SK-N-SH (cell line): ENCODE results near the gene TAF1A. TPM values are rescaled to one million over a fixed set of nuclear protein-coding genes. Genes with fewer than 3 reads are reported as not detected.
A peak's percentile ranks its signal among the peaks of the same experiment; 100 is the strongest.

Source experiments
- CTCF ChIA-PET: fragments of 300-600, 350-600 bp; formaldehyde crosslinking; extraction: SDS; loops from one replicate; lab custom pipeline; 2021; lab: Yijun Ruan, JAX
- POLR2A ChIA-PET: fragments of 350-600 bp; sonication (Branson Sonifier 250); formaldehyde crosslinking; extraction: SDS; loops from one replicate; lab custom pipeline; 2020; ENCODE audit warnings: antibody characterized with exemption, inconsistent platforms; lab: Yijun Ruan, JAX
- DNase-seq: peaks from one replicate; pipeline ENCODE4 v3.0.0; 2012
- H2AFZ ChIP-seq: fragments of 200-600 bp; sonication (generic); 2 replicates; pipeline ENCODE4 v1.8.1; 2016; ENCODE audit warnings: antibody characterized with exemption, mild to moderate bottlenecking, low read depth
- H3F3A ChIP-seq: fragments of 200-600 bp; sonication (generic); replicated peaks from 2 replicates; pipeline ENCODE3; 2016; ENCODE audit warnings: antibody characterized with exemption, mild to moderate bottlenecking; ENCODE audit not compliant: insufficient read depth
- H3K27ac ChIP-seq, 2 experiments: fragments of 200-500 bp in 1 of 2; fragments of 200-600 bp in 1 of 2; sonication (Bioruptor generic) in 1 of 2; sonication (generic), shearing (Covaris generic) in 1 of 2; 2 replicates each; pipeline versions ENCODE4 v1.5.1 to v1.6.1; 2014 to 2016; ENCODE audit warnings: low read depth in 2 of 2, inconsistent platforms in 1 of 2, low read length in 1 of 2, mild to moderate bottlenecking in 1 of 2, mixed read lengths in 1 of 2
- H3K27me3 ChIP-seq: fragments of 200-600 bp; sonication (generic), shearing (Covaris generic); 2 replicates; pipeline ENCODE4 v1.6.1; 2016; ENCODE audit warnings: mixed run types; ENCODE audit not compliant: insufficient read depth
- H3K36me3 ChIP-seq, 2 experiments: fragments of 200-500 bp in 1 of 2; fragments of 200-600 bp in 1 of 2; sonication (Bioruptor generic) in 1 of 2; sonication (generic) in 1 of 2; replicated peaks in 1 of 2; 2 replicates each; pipeline versions ENCODE3 to v1.5.1; 2014 to 2016; ENCODE audit warnings: low read length in 1 of 2, mild to moderate bottlenecking in 1 of 2; ENCODE audit not compliant: insufficient read depth in 2 of 2, control insufficient read depth in 1 of 2
- H3K4me1 ChIP-seq, 2 experiments: fragments of 200-500 bp in 1 of 2; fragments of 200-600 bp in 1 of 2; sonication (Bioruptor generic) in 1 of 2; sonication (generic), shearing (Covaris generic) in 1 of 2; 2 replicates each; pipeline versions ENCODE4 v1.5.1 to v1.6.1; 2014 to 2016; ENCODE audit warnings: low read depth in 1 of 2, low read length in 1 of 2, mixed run types in 1 of 2; ENCODE audit not compliant: insufficient read depth in 2 of 2, control insufficient read depth in 1 of 2
- H3K4me2 ChIP-seq: fragments of 200-600 bp; sonication (generic), shearing (Covaris generic); 2 replicates; pipeline ENCODE4 v1.6.1; 2017; ENCODE audit warnings: mixed run types
- H3K4me3 ChIP-seq, 2 experiments: fragments of 200-500 bp in 1 of 2; fragments of 200-600 bp in 1 of 2; sonication (Bioruptor generic) in 1 of 2; sonication (generic), shearing (Covaris generic) in 1 of 2; 2 replicates each; pipeline versions ENCODE4 v1.5.1 to v1.8.1; 2014 to 2016; ENCODE audit warnings: low read depth in 2 of 2, inconsistent platforms in 1 of 2, low read length in 1 of 2, mild to moderate bottlenecking in 1 of 2, mixed read lengths in 1 of 2, moderate library complexity in 1 of 2
- H3K79me2 ChIP-seq: fragments of 200-600 bp; sonication (generic); 2 replicates; pipeline ENCODE4 v1.8.1; 2017; ENCODE audit warnings: mild to moderate bottlenecking; ENCODE audit not compliant: insufficient read depth
- H3K9ac ChIP-seq: fragments of 200-600 bp; sonication (generic); 2 replicates; pipeline ENCODE4 v1.6.1; 2017; ENCODE audit warnings: mixed run types
- H3K9me2 ChIP-seq: fragments of 200-600 bp; sonication (generic); 2 replicates; pipeline ENCODE4 v1.6.1; 2017; ENCODE audit warnings: mixed run types
- H3K9me3 ChIP-seq: fragments of 200-600 bp; sonication (generic); 2 replicates; pipeline ENCODE4 v1.6.1; 2017; ENCODE audit warnings: mixed run types, mild to moderate bottlenecking, moderate library complexity
- H4K20me1 ChIP-seq: fragments of 200-600 bp; sonication (generic); 2 replicates; pipeline ENCODE4 v1.6.1; 2017; ENCODE audit warnings: mild to moderate bottlenecking, mixed run types; ENCODE audit not compliant: insufficient read depth
- CHD2 ChIP-seq: fragments of 150-350 bp; IDR thresholded peaks from 2 replicates; pipeline ENCODE4 v1.6.1; 2018; ENCODE audit warnings: low read length; ENCODE audit not compliant: partially characterized antibody
- ELF1 ChIP-seq: IDR thresholded peaks from 2 replicates; pipeline ENCODE4 v1.4.0; 2012
- EP300 ChIP-seq, 2 experiments: IDR thresholded peaks; 2 replicates each; pipeline versions ENCODE4 v1.4.0 to v1.6.1; 2012; ENCODE audit warnings: borderline replicate concordance in 1 of 2, low read depth in 1 of 2, low read length in 1 of 2
- GABPA ChIP-seq: IDR thresholded peaks from 2 replicates; pipeline ENCODE4 v1.4.0; 2012; ENCODE audit warnings: low read depth, mild to moderate bottlenecking
- MAX ChIP-seq: IDR thresholded peaks from 2 replicates; pipeline ENCODE4 v1.4.0; 2012; ENCODE audit warnings: low read depth
- MEF2A ChIP-seq: IDR thresholded peaks from 2 replicates; pipeline ENCODE4 v1.4.0; 2012; ENCODE audit warnings: low read depth, borderline replicate concordance
- MXI1 ChIP-seq: IDR thresholded peaks from 2 replicates; pipeline ENCODE4 v1.6.1; 2012; ENCODE audit warnings: mild to moderate bottlenecking, low read depth, low read length, improper control_type of control experiment
- NFIC ChIP-seq: IDR thresholded peaks from 2 replicates; pipeline ENCODE4 v1.4.0; 2012; ENCODE audit warnings: borderline replicate concordance
- NRF1 ChIP-seq: IDR thresholded peaks from 2 replicates; pipeline ENCODE4 v1.6.1; 2012; ENCODE audit warnings: low read depth, mild to moderate bottlenecking, low read length
- POLR2AphosphoS5 ChIP-seq: IDR thresholded peaks from 2 replicates; pipeline ENCODE4 v1.6.1; 2012; ENCODE audit warnings: low read depth, low read length
- RFX5 ChIP-seq: IDR thresholded peaks from 2 replicates; pipeline ENCODE4 v1.6.1; 2012; ENCODE audit warnings: mild to moderate bottlenecking, improper control_type of control experiment, low read length
- SIN3A ChIP-seq: IDR thresholded peaks from 2 replicates; pipeline ENCODE4 v1.6.1; 2012; ENCODE audit warnings: low read depth, mild to moderate bottlenecking, low read length, moderate library complexity, borderline replicate concordance
- SMC3 ChIP-seq: IDR thresholded peaks from 2 replicates; pipeline ENCODE4 v1.6.1; 2012; ENCODE audit warnings: low read depth, low read length, improper control_type of control experiment
- TAF1 ChIP-seq: IDR thresholded peaks from 2 replicates; pipeline ENCODE4 v1.6.1; 2012; ENCODE audit warnings: low read depth, mild to moderate bottlenecking, low read length, moderate library complexity, borderline replicate concordance
- USF1 ChIP-seq: IDR thresholded peaks from 2 replicates; pipeline ENCODE4 v1.4.0; 2012; ENCODE audit warnings: low read depth, borderline replicate concordance
- USF2 ChIP-seq: fragments of 150-350 bp; IDR thresholded peaks from 2 replicates; pipeline ENCODE4 v1.6.1; 2017; ENCODE audit warnings: antibody characterized with exemption, low read length, low read depth, borderline replicate concordance
- WGBS: methylation state at CpG from one replicate; pipeline ENCODE4 v1.1.6; 2017; ENCODE audit warnings: low lambda C conversion rate; 5-methylcytosine and 5-hydroxymethylcytosine counted together
- polyA plus RNA-seq, 3 experiments: library from polyadenylated mRNA; depleted of rRNA; stranded (reverse); fragments of >200 nt; gene quantifications; 2 replicates each; pipeline ENCODE4 v1.2.3, GENCODE V29; 2012

Gene TAF1A
- polyA plus RNA-seq (2012; rRNA removed) = 4.6 and 6.3 TPM in 2 replicates
- 6.7 and 8.5 TPM in 2 replicates for polyA plus RNA-seq (2012; cell fraction: cytosol; rRNA removed)
- polyA plus RNA-seq (2012; cell fraction: nucleus; rRNA removed) = 4.8 and 11.0 TPM in 2 replicates

GRCh38 chr1:222589462-222590302, at the start of gene TAF1A:
Gene TAF1A (minus strand): TSS chr1:222589933.
- Histone ChIP-seq H4K20me1 (no peaks in the 10 kb centered on the region), H3K79me2 (peaks cover 48% of the 10 kb centered on the region), H3K9me2 (no peaks in the 10 kb centered on the region), H3K27me3 (no peaks in the 10 kb centered on the region), H3F3A (no peaks in the 10 kb centered on the region), H3K4me1 (peaks cover 0 to 14% of the 10 kb centered on the region in 2 experiments; a peak in 3 of 4 replicates), H3K36me3 (peaks cover 20 to 25% of the 10 kb centered on the region in 2 experiments), H3K9me3 (no peaks in the 10 kb centered on the region), H3K27ac (peak within 1 kb of the TSS; percentile 74 to 94), H3K4me3 (peak within 1 kb of the TSS; percentile 69 to 90), H3K9ac (peak within 1 kb of the TSS; percentile 72), H2AFZ (peak within 1 kb of the TSS; percentile 98), H3K4me2 (peak within 1 kb of the TSS; percentile 82)
- DNase-seq = peak; percentile 77
- WGBS = 1% methylated on average over 40 of the region's 41 CpGs
- TF ChIP-seq NRF1 (no peak), TAF1 (peak; percentile 73; the same call in 1 of the 2 replicates), USF1 (no peak), USF2 (no peak), MAX (peak; percentile 63), CHD2 (peak; percentile 80), ELF1 (peak; percentile 89), GABPA (peak; percentile 93), MXI1 (peak; percentile 88), MEF2A (no peak), EP300 (IDR thresholded peaks at IDR 0.05; ENCODE audit: borderline replicate concordance in 1 of 2, low read depth in 1 of 2, low read length in 1 of 2) (no peak), POLR2AphosphoS5 (peak; percentile 88), SIN3A (0 out of 2 replicates have a peak, but pooled peaks have one; percentile 62), RFX5 (no peak), NFIC (no peak), SMC3 (no peak)
- ChIA-PET POLR2A (interaction anchor here (0.7 to 1.9 kb wide), 4 partner anchors 9 to 125 kb away, joined by 4 to 5 read pairs (median 4); no protein-coding TSS in a partner anchor), CTCF (interaction anchor here (0.9 to 2.6 kb wide), 6 partner anchors 9 to 135 kb away, joined by 3 to 10 read pairs (median 5); no protein-coding TSS in a partner anchor)
